GM18508 (cell line): ENCODE results near the gene SCEL.

Source experiments
- ATAC-seq: cut with Tn5 transposase; IDR thresholded peaks from one replicate; pipeline ENCODE4 v1.9.1; 2021; ENCODE audit warnings: moderate number of reproducible peaks; ENCODE audit not compliant: insufficient read depth, unreplicated experiment

Gene SCEL

DNA sequence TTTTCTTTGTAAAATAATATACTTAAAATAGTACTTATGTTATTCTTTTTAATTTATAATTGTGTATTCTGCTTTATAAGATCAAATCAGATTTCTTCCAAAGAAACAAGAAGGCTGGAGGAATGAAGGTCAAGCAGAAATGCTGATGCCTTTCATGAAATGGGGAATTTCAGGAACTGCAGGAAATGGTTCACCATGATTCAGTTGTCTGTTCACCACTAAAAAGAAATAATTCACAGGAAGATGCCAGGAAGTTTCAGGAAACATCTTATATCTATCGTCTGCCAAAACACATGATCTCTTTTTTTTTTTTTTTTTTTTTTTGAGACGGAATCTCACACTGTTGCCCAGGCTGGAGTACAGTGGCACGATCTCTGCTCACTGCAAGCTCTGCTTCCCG is 15.7 kb upstream of the SCEL start:
- ATAC-seq: no peak

DNA sequence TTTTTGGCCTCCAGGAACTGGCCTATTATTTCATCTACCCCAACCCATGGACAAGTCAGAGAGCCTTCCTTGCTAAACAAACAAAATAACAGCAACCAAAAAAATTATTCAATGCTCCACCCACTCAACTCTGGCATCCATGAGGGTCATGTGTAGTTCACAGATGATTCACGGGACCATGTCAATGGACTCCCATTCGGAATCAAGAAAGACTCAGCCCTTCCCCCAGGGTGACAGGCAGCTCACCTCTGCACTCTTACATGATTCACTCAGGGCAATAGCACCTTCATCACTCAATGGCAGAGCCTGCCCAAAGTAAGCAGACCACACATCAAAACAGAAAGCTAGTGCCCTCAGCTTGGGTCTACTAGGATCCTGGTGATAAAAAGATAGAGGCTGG is 14.3 kb upstream of the SCEL start:
- no peak for ATAC-seq

DNA sequence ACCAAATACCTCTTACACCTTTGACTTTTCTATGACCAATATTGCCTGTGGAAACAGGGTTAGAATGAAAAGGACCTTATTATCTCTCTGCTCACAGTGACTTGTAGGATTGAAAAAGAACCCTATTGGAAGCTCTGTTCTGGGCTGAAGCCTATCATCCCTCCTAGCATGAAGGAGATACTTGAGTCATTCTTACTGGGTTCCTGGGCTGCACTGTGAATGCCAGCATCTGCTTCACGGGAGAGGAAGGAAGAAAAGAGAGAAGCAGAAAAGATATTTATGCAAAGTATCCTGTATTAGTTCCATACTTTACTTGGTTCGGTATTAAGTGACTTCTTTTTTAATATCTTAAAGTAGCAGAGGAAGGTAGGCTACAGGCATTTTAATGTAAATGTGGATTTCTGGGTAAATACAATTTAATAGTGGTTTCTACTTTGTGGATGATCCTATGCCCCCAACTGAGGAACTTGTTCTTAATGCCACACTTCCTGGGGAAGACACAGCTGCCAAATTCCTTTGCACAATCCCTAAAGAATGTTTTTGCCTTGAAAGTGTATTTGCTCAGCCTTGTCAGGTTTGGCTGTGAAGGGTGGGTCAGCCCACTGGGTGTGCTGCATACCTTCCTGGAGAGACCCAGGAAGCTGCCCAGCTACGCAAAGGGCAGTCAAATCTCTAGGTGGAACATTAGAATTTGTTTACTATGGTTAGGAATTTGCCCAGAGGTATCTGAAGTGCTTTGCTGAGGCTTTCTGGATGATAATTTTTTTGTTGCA is 13.7 kb upstream of the SCEL start:
- ATAC-seq: no peak

DNA sequence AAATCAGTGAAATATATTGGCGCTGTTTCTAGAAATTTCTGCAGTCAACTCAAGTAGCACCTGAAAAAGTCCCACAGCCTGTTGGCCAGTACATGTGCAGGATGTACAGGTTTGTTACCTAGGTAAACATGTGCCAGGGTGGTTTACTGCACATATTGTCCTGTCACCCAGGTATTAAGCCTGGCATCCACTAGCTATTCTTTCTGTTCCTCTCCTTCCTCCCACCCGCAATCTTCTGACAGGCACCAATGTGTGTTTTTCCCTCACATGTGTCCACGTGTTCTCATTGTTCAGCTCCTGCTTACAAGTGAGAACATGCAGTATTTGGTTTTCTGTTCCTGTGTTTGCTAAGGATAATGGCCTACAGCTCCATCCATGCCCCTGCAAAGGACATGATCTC is 13.1 kb upstream of the SCEL start:
- ATAC-seq: no peak

DNA sequence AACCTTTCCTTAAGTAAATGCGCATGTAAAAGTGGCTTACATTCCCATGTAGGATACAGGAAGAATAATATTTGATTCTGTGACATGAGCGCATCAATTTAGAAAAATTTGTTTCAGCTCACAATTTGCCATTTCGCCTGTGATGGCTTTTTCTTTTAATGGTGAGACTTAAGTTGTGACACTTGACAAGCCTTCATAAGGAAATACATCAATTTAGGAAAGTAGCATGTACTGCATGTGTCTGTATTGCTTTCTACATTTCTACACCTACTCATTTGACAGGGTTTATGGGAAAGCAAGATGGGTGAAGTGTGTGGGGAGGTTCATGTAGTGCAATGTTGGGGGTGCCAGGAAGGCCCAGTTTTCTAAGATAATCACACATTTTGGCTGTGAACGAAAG is 12.1 kb upstream of the SCEL start:
- ATAC-seq: no peak

DNA sequence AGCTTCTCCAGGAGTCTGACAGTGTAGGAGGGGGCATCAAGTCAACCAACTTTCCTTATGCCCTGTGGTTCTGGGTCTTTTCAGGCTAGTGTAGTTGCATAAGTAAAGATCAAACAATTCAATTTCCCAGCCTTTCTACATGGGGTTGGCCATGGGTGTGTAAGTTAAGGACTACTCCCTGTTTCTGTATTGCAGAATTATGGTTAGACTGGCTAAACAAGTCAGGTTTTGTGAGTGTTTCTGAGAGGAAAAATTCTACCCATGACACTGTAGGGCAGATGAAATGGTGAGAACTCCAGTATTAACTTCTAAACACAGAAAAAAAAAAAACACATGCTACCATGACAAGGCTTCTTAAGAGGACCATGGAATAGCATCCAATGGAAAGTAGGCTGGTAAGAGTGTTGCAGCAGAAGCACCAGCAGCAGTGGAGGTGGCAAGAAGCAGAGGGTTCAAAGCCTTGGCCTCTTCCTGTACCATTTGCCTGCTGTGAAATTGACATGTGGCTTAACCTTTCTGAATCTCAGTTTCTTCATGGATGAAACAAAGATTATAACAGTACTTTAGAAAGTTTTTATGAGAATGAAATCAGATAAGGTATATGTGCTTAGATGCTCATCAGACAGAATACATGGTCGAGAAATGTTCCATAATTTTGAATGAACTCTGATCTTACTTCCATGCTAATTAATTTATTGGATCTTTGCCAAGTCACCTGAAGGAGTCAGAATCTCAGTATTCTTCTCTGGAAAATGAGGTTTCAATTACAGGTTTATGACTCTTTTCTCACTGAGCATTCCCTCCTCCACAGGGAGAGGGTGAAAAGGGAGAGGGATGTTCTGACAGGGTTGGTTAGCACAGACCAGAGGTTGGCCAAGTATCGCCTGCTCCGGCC is 11.4 kb upstream of the SCEL start:
- no peak for ATAC-seq

DNA sequence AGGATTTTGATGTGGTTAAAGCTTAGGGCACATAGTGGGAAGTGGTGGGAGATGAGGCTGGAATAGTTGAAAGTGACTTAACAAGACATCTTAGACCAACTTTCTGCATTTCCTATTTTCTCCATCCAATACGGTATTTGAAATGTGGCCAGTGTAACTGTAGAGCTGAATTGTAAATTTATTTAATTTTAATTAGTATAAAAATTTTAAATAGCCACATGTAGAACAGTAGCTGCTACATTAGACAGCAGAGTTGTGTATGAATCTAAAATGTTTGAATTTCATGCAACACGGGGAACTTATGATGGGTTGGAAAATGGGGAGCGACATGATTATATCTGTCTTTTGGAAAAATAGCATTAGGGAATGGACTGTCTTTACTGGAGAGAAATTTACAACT is 7.1 kb upstream of the SCEL start:
- no peak for ATAC-seq

DNA sequence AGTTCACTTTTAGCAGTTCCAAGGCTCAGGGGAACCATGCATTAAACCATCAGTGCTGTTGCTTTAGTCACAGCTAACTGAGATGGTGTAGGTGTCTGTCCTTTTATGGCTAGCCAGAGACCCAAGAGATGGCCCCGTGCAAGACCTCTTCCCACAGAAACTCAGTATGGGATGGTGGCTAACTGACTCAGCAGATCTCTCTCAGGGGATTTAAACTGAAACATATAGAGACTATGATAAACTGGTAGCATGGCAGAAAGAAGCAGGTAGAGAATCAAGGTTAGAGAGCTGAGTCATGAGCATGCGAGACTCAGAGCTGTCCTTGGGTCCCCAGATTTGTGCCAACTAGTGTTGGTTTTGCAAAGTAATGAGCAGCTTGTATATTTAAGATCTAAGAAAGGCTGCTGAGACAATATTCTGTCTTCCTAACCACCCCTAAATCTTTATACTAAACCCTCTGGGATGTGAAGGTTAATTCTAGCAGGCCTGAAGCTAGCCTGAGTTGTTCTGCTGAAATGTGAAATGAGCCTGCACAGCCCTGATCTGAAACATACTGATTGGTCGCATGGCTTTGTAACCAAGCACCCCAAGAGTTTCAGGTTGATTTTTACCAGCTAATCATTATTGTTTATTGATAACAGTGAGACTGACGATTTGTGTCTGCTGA is 6.5 kb upstream of the SCEL start:
- peak; percentile 79 for ATAC-seq

DNA sequence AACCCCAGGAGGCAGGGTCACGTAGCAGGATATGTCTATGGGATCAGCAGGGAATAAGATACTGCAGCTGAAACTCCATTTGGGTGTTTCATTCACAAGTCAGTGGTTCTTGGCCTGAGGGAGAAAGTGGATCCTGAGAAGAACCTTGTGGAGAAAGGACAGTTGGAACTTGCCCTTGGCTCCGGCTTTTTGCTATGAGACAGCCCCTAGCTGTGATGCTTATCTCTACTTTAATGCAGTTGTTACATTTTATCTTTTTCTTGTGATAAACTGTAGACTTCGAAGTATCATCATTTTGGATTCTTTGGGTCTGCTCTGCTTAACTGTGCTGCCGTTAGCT is 6.0 kb upstream of the SCEL start:
- ATAC-seq: no peak

DNA sequence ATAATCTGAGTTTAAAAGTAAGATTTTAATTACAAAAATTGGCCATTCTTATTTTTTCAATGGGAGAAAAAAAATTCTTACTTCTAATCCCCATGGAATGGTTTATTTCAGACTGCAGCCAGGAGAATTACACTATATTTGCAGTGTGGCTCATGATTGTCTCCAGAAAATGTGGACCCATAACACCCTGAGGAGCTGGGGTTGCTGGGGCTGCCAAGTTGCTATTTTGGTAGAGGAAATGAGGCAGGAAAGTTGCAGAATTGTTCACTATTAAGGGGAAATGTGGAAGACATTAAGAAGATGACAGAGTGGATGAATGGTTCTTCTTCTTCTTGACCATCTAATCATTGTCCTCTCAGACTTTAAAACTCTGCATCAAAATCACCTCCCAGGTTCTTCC is 4.6 kb upstream of the SCEL start:
- ATAC-seq: no peak

DNA sequence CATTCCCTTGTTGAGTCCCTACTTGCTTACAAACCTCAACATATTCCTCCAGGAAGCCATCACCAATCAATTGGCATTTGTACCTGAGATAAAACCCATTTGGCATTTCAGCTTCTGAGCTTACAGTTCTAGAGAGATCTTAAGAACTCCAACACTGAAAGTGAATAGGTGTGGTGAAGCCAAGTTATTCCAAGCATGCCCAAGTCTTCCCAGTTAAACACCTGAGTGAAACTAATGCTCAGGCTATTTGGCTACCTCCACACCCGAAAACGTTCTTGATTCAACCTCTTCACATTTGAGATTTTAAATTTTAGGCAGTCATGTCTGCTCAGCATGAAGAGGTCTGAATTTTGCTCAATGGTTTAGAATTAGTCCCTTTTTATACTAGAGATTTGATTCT is 2.5 kb upstream of the SCEL start:
- ATAC-seq: no peak

DNA sequence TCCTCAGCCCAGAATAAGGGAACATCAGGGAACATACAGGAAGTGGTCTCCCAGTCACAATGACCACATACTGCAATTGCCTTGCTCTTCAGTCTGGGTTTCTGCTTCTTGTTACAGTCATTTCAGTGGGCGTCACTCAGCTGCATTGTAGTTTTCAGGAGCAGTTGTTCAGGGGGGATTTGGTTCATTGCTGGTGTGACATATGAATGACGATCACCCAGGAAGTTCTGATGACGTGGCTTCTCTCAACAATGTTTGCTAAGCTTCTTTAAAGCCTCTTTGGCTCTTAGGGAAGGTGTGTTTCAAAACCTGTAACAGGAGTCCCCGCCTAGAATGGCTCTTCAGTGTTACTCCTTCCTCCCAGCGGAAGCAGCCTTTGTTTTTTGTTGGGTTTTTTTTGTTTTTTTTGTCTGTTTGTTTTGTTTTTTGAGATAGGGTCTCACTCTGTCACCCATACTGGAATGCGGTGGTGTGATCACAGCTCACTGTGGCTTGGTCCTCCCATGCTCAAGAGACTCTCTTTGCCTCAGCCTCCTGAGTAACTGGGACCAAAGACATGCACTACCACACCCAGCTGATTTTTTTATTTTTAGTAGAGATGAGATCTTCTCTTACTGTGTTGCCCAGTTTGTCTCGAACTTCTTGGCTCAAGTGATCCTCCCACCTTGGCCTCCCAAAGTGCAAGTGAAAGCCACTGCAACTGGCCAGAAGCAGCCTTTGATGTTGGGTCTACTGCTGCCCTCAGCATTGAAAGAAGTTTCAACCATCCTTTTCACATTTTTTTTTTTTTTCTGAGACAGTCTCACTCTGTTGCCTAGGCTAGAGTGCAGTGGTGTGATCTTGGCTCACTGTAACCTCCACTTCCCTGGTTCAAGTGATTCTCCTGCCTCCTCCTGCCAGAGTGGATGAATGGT is 1.4 kb upstream of the SCEL start:
- ATAC-seq: no peak

DNA sequence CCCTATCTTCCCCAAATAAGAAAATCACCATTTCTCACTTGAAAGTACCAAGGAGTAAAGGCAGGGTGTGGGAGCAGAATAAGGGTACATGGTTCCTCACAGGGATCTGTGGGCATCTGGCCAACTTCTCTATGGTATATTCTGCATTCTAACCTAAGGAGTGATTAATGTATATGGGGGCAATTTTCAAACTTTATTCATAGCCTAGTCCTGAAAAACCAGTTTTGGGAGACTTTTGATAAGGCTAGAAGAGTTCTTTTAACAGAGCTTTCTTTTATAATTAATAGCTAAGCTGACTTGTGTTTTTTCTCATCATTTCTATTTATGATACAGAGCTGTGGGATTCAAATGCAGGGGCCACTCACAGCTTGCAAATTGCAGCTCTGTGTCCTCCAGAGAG is 852 bp downstream of the SCEL start:
- ATAC-seq: no peak

DNA sequence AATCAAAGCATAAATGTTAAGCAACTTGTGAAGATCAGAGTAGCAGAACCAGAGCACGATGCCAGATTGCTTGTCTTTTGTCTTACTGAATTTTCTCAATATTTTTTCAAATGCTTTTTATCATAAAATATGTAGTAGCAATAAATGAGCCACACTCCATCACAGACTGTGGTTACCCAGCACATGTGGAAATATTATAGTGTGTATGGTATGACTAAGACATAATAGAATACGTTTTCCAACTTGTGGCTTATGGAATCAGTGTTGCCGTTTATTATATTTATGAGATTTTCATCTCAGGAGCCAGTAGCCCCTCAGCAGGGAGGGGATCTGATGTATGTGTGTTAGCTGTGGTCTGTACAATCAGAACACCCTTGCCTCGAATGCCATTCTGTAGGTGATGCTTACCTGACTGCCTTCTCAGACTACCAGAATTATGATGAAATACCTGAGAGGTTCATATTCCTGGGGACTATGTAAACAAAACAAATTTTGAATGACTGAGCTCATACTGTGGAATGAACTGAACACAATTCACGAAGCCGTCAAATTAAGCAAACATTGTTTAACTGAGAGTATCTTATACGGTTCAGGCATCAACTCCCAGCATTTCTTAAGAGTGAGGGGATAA is 1.9 kb downstream of the SCEL start:
- ATAC-seq: no peak

DNA sequence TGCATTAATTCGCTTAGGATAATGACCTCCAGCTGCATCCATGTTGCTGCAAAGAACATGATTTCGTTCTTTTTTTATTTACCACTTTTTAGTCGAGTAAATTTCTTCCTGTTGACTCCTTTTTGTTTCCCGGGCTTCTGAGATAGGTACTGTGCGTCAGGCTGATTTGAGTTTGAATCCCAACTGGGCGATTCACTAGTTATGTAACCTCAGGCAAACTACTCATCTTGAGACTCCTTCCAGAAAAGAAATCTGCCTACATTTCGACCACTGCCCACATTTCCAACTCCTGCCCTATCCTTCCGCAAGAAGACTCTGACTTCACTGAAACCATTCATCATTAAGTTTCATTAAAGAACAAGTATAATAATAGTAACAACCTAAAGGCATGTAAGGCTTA is 8.2 kb downstream of the SCEL start:
- no peak for ATAC-seq

DNA sequence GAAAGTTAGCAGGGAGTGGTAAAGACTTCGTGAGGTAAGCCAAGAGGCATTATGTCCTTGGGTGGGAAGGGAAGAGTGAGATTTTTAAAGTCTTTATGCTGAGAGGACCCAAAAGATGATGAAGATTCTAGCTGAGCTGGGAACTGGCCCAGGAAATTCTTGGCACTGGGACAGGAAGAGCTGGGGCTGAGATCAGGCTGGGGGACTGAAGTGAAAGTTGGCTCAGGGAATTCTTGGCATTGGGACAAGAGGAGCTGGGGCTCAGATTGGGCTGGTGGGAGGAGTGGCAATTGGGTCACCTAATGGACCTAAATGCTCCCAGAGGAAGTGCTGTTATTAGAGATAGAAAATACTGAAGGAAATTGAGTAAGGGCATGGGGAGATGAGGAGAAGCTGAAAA is 8.8 kb downstream of the SCEL start:
- no peak for ATAC-seq

DNA sequence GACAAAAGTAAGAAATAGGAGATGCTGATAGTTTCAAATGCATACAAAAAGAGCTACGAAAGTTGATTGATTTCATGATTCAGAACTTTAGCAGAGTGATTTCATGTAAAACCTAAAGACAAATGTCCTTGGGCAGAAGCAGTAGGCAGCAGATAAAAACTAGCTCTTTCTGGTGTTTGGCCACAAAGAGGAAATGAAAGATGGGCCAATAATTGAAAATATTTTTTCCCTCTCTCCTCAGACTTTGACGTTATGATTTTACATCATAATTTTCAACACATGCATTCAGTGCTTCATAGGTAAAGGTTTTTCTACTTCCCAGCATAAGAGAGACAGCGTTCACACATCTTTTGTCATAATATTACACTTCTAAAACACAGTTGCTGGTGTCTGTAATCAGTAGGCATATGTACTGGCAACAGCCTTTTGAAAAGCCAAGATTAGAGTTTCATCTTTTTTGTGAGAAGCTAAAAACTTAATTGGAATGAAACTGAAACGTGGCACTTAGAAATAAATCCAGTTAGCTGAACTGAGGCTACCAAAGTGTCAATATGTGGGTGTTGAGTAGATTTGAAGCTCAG is 9.3 kb downstream of the SCEL start:
- no peak for ATAC-seq

DNA sequence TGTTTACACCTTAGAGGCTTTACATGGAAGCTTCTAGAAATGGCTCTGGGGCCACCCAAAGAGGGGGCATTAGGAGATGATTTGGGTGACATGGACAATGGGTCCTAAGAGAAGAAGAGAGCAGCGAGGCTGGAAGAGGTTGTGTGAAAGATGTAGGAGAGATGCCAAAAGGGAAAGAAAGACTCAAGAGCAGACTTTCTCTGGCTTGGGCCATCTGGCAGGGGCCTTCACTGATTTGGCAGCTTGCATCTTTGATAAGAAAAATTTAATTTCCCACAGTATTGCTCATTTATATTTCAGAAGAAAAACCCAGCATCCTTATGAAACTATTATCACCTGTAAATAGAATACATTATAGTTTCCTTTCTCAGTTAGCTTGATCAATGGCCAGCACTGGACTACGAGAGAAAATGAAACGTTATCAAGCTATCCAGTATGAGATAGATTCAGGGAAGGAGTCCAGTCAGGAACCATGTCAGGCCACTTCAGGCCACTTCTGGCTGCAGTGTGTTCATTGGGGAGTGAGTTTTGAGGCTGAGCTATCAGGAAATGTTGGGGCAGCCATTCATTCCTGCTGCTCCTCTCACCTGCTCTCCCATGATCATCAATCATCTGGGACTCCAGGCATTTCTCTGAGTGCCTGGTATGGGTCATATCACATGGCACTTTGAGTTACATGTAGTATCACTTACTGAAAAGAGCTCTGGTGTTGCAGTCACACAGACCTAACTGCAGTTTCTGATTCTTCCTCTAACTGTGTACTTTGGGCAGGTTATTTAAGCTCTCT is 10.3 kb downstream of the SCEL start:
- ATAC-seq: no peak

DNA sequence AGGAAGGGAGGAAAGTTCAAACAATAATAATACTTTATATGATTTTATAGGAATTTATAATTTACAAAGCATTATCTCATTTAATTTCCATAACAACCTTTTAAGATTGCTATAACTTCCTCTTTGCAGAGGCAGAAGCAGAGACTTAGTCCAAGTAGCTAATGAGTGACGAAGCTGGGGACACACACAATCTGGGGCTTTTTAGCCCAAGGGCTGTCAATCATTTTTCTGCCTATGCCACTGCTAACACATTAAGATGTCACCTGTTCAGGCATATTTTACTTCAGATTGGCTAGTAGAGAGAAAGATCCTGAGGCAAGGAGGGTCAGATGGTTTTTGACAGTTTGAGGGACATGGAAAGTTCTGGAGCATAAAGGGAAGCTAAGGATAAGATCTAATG is 12.6 kb downstream of the SCEL start:
- peak; percentile 70 for ATAC-seq
